Measurements from ENCODE around the gene UNC45B. TPM values are rescaled to one million over a fixed set of nuclear protein-coding genes. Genes with fewer than 3 reads are reported as not detected.
A peak's percentile ranks its signal among the peaks of the same experiment; 100 is the strongest.

Gene UNC45B
- total RNA-seq, 1 experiment from 2014 or later = not detected

DNA sequence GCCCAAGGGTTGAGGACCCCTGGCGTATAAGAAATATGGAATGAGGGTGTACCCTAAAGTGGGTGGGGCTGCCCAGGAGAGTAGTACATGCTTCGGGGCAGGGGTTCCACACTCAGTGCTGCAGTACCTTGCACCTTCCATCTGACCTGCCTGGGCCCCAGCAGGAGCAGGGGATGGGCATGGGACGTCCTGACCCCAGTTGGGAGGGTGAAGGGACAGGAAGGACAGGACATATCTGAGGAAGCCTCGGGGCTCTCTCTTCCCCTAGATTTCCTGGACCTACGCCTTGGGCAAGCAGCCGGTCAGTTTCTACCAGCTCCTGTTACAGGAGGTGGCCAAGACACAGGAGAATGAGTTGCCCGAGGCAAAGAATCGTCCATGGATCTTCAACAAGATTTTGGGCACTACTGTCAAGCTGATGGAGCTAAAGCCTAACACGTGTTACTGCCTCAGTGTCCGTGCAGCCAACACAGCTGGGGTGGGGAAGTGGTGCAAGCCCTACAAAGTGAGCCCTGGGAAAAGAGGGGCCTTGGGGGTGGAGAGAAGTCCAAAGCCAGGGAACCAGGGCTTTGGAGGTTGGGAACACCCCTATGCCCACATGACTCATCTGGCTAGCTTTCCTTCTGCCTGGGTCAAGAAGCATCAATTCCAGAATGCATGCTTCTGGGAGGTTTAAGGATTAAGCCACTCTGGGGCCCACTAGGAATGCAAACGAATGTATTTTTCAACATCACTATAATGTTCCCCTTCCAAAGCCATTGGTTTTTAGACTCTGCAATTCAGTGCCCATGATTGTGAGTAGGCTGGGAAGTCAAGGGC is 18.3 kb upstream of the UNC45B start:
- ChIA-PET POLR2A (no interaction called here), CTCF (no interaction called here), RAD21 (ENCODE audit: low non-redundant PET in 1 of 2, low total read pairs in 2 of 2, uncharacterized antibody in 2 of 2, unreplicated experiment in 2 of 2) (no interaction called here)
- TF ChIP-seq ZNF274 (IDR thresholded peaks at IDR 0.05; ENCODE audit: low read depth, low read length) (no peak), EGR1 (IDR thresholded peaks at IDR 0.05; ENCODE audit: low read depth) (no peak), ELF1 (IDR thresholded peaks at IDR 0.05; ENCODE audit: borderline replicate concordance, low read depth) (no peak), FOSL1 (IDR thresholded peaks at IDR 0.05; ENCODE audit: low read depth) (no peak), CEBPB (IDR thresholded peaks at IDR 0.05; ENCODE audit: low read depth) (no peak), POLR2AphosphoS5 (IDR thresholded peaks at IDR 0.05; ENCODE audit: low read depth, low read length) (no peak), CBX3 (IDR thresholded peaks at IDR 0.05; ENCODE audit: low read depth) (no peak), RAD21 (IDR thresholded peaks at IDR 0.05; ENCODE audit: low read depth) (no peak), ZFX (IDR thresholded peaks at IDR 0.05) (no peak), SP1 (IDR thresholded peaks at IDR 0.05; ENCODE audit: low read depth) (no peak), POLR2A (IDR thresholded peaks at IDR 0.05; ENCODE audit: borderline replicate concordance, extremely low read depth, insufficient read depth, insufficient read length) (no peak)
- Histone ChIP-seq H3K9me2 (ENCODE audit: insufficient read depth) (no peaks in the 10 kb centered on the region), H3K27me3 (ENCODE audit: insufficient read depth, low read length) (no peaks in the 10 kb centered on the region), H4K20me1 (ENCODE audit: insufficient read depth) (no peaks in the 10 kb centered on the region), H2AFZ (ENCODE audit: low read depth, low read length, poor library complexity, severe bottlenecking) (no peak overlapping the region), H3K79me2 (ENCODE audit: insufficient read depth, low read length) (no peaks in the 10 kb centered on the region), H3K27ac (ENCODE audit: low read depth, low read length) (no peak overlapping the region), H3K4me3 (replicated peaks in 1 of 2; ENCODE audit: low read depth in 1 of 2, low read length in 2 of 2) (no peak overlapping the region), H3K9me3 (ENCODE audit: control insufficient read depth in 1 of 2, insufficient read depth in 1 of 2, low read depth in 1 of 2, low read length in 2 of 2) (no peaks in the 10 kb centered on the region), H3K4me2 (ENCODE audit: low read length) (no peak overlapping the region), H3K9ac (ENCODE audit: low read length) (no peak overlapping the region), H3K36me3 (ENCODE audit: control insufficient read depth in 1 of 2, insufficient read depth in 2 of 2, low read length in 2 of 2) (peaks cover 16 to 34% of the 10 kb centered on the region in 2 experiments; a peak in 3 of 4 replicates), H3K4me1 (ENCODE audit: control insufficient read depth in 1 of 2, insufficient read depth in 2 of 2, low read length in 2 of 2) (no peaks in the 10 kb centered on the region)
- DNase-seq (ENCODE audit: low read depth, low spot score) = no peak
- peak; percentile 31 for ATAC-seq
- intact Hi-C loops (cut with micrococcal nuclease) = loop anchor here (5.0 kb wide), 1 partner anchor 618 kb away; no protein-coding TSS in a partner anchor
- TSS peak; percentile 12 for BruUV-seq (replicated peaks)

DNA sequence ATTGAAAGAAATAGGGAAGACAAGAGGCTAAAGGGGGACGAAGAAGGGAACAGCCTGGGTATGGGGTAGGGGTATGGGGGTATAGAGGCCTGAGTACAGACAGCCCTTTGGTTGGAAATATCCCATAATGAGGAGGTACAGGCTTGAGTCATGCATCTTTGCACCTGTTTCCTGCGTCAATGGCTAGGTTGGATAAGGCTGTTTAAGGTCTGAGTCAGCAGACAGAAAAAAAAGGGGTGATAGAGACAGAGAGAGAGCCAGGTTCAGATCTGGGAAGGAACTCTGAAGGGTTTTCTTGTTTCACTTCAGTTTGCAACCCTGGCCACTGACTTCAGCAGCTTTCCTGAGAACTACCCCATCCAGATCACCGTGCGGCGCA is 17.7 kb upstream of the UNC45B start:
- ChIA-PET POLR2A (no interaction called here), RAD21 (ENCODE audit: low non-redundant PET in 1 of 2, low total read pairs in 2 of 2, uncharacterized antibody in 2 of 2, unreplicated experiment in 2 of 2) (no interaction called here), CTCF (no interaction called here)
- no TSS peak for BruUV-seq (replicated peaks)
- no peak overlapping the region for H3K4me2 ChIP-seq (ENCODE audit: low read length)
- no peak overlapping the region for H2AFZ ChIP-seq (ENCODE audit: low read depth, low read length, poor library complexity, severe bottlenecking)
- no peaks in the 10 kb centered on the region for H3K9me3 ChIP-seq (ENCODE audit: control insufficient read depth in 1 of 2, insufficient read depth in 1 of 2, low read depth in 1 of 2, low read length in 2 of 2)
- peaks cover 18 to 39% of the 10 kb centered on the region in 2 experiments; a peak in 3 of 4 replicates for H3K36me3 ChIP-seq (ENCODE audit: control insufficient read depth in 1 of 2, insufficient read depth in 2 of 2, low read length in 2 of 2)
- H3K4me3 ChIP-seq (replicated peaks in 1 of 2; ENCODE audit: low read depth in 1 of 2, low read length in 2 of 2) = no peak overlapping the region
- H3K27ac ChIP-seq (ENCODE audit: low read depth, low read length) = no peak overlapping the region
- ATAC-seq (no peak; the same call in none of the 2 replicates), DNase-seq (ENCODE audit: low read depth, low spot score) (no peak)
- intact Hi-C loops (cut with micrococcal nuclease) = loop anchor here (5.0 kb wide), 1 partner anchor 617 kb away; no protein-coding TSS in a partner anchor
- no peaks in the 10 kb centered on the region for H4K20me1 ChIP-seq (ENCODE audit: insufficient read depth)
- H3K27me3 ChIP-seq (ENCODE audit: insufficient read depth, low read length) = no peaks in the 10 kb centered on the region
- no peak for TF ChIP-seq RAD21 (IDR thresholded peaks at IDR 0.05; ENCODE audit: low read depth)
- H3K9ac ChIP-seq (ENCODE audit: low read length) = no peak overlapping the region
- H3K79me2 ChIP-seq (ENCODE audit: insufficient read depth, low read length) = no peaks in the 10 kb centered on the region
- H3K9me2 ChIP-seq (ENCODE audit: insufficient read depth) = no peaks in the 10 kb centered on the region
- H3K4me1 ChIP-seq (ENCODE audit: control insufficient read depth in 1 of 2, insufficient read depth in 2 of 2, low read length in 2 of 2) = no peaks in the 10 kb centered on the region
